K562 (cell line): ENCODE results near the gene DPF1. TPM values are rescaled to one million over a fixed set of nuclear protein-coding genes. Genes with fewer than 3 reads are reported as not detected.

Source experiments
- GABPB1 ChIP-seq: sonication (generic); formaldehyde crosslinking; IDR thresholded peaks from 2 replicates; pipeline ENCODE4 v1.8.0; 2022; ENCODE audit warnings: mild to moderate bottlenecking, missing genetic modification reagents
- GATAD2A ChIP-seq: fragments of 450-650 bp; IDR thresholded peaks from 2 replicates; pipeline ENCODE4 v1.6.1; 2017
- HDGF ChIP-seq: fragments of 450-650 bp; IDR thresholded peaks from 2 replicates; pipeline ENCODE4 v1.6.1; 2016
- HOXB6 ChIP-seq: fragments of 250-450 bp; sonication (Bioruptor Pico); IDR thresholded peaks from 2 replicates; pipeline ENCODE4 v1.5.1; 2022; ENCODE audit warnings: mild to moderate bottlenecking, borderline replicate concordance
- MCM2 ChIP-seq: fragments of 450-650 bp; IDR thresholded peaks from 2 replicates; pipeline ENCODE4 v1.6.1; 2017; ENCODE audit warnings: low read depth, mild to moderate bottlenecking
- MYC ChIP-seq, 2 experiments: fragments of 250-450 bp in 1 of 2; sonication (Bioruptor Pico) in 1 of 2; IDR thresholded peaks; 2 replicates each; pipeline versions ENCODE4 v1.5.1 to v1.6.1; 2012 to 2021; ENCODE audit warnings: low read depth in 2 of 2, borderline replicate concordance in 1 of 2, improper control_type of control experiment in 1 of 2, low read length in 1 of 2, mild to moderate bottlenecking in 1 of 2, moderate library complexity in 1 of 2
- NR2F6 ChIP-seq: fragments of 450-650 bp; formaldehyde crosslinking; IDR thresholded peaks from 2 replicates; pipeline ENCODE4 v1.4.0; 2020; ENCODE audit warnings: mild to moderate bottlenecking
- POLR3G ChIP-seq: IDR thresholded peaks from 2 replicates; pipeline ENCODE4 v1.6.1; 2011; ENCODE audit not compliant: insufficient read length, insufficient replicate concordance; ENCODE audit errors: extremely low read depth
- RBM14 ChIP-seq: fragments of 200-400 bp; formaldehyde crosslinking; IDR thresholded peaks from 2 replicates; pipeline ENCODE4 v1.6.1; 2018; ENCODE audit warnings: low read depth, mild to moderate bottlenecking, low read length, moderate library complexity, borderline replicate concordance; ENCODE audit not compliant: insufficient read depth
- SPI1 ChIP-seq: IDR thresholded peaks from 2 replicates; pipeline ENCODE4 v1.6.1; 2011; ENCODE audit warnings: low read depth, low read length, control low read depth, borderline replicate concordance
- STAG1 ChIP-seq: sonication (generic); formaldehyde crosslinking; IDR thresholded peaks from 2 replicates; pipeline ENCODE4 v1.5.0; 2020; ENCODE audit warnings: missing genetic modification reagents, borderline replicate concordance
- TCF3 ChIP-seq: sonication (generic); formaldehyde crosslinking; IDR thresholded peaks from 2 replicates; pipeline ENCODE4 v1.4.0; 2020; ENCODE audit warnings: mild to moderate bottlenecking, missing genetic modification reagents
- TFAM ChIP-seq: fragments of 250-450 bp; sonication (Bioruptor Pico); conservative IDR thresholded peaks from 2 replicates; pipeline ENCODE4 v1.5.0; 2021; ENCODE audit warnings: mild to moderate bottlenecking, moderate library complexity
- TOE1 ChIP-seq, 2 experiments: fragments of 450-650 bp in 1 of 2; sonication (generic) in 1 of 2; formaldehyde crosslinking in 1 of 2; IDR thresholded peaks; 2 replicates each; pipeline versions ENCODE4 v1.7.1 to v1.8.0; 2016 to 2022; ENCODE audit warnings: borderline replicate concordance in 2 of 2, mild to moderate bottlenecking in 2 of 2, antibody characterized with exemption in 1 of 2, inconsistent platforms in 1 of 2, low read depth in 1 of 2, missing genetic modification reagents in 1 of 2, moderate library complexity in 1 of 2
- ZNF431 ChIP-seq: sonication (generic); formaldehyde crosslinking; IDR thresholded peaks from 2 replicates; pipeline ENCODE4 v1.8.0; 2022; ENCODE audit warnings: mild to moderate bottlenecking, missing genetic modification reagents
- polyA plus RNA-seq, 8 experiments: library from polyadenylated mRNA; depleted of rRNA in 4 of 8; stranded (reverse) in 5 of 8; unstranded in 3 of 8; fragments of >200 nt; fragmentation: Nextera tagmentation in 2 of 8; fragmentation: Illumina TruSeq in 1 of 8; extraction: Ambion mirVana in 2 of 8; extraction: Trizol in 1 of 8; gene quantifications; 2 replicates each; pipeline versions ENCODE4 v1.2.1 to v1.2.3, GENCODE V29; 2011 to 2014; ENCODE audit warnings: inconsistent platforms in 1 of 8, missing spikeins in 1 of 8
- total RNA-seq, 7 experiments: library from RNA; depleted of rRNA in 6 of 7; stranded (reverse); fragments of >200 nt in 6 of 7; fragmentation: Illumina TruSeq in 2 of 7; extraction: Trizol in 2 of 7; gene quantifications; 2 replicates each; pipeline versions ENCODE4 v1.2.1 to v1.2.3, GENCODE V29; 2011 to 2021; ENCODE audit warnings: low replicate concordance in 1 of 7
- TF ChIP-seq, protein P1 (sequence below): sonication (generic); formaldehyde crosslinking; IDR thresholded peaks from 2 replicates; pipeline ENCODE4 v1.8.0; 2022; ENCODE audit warnings: missing genetic modification reagents, mild to moderate bottlenecking, moderate library complexity, borderline replicate concordance
- TF ChIP-seq, protein P2 (sequence below): fragments of 150-350 bp; conservative IDR thresholded peaks from 2 replicates; pipeline ENCODE4 v1.6.1; 2014; ENCODE audit warnings: low read length
- TF ChIP-seq, protein P3 (sequence below), 3 experiments: IDR thresholded peaks in 2 of 3; conservative IDR thresholded peaks in 1 of 3; 2 replicates each; pipeline ENCODE4 v1.5.1; 2011 to 2012; ENCODE audit warnings: low read length in 3 of 3, mild to moderate bottlenecking in 3 of 3, control low read depth in 2 of 3, improper control_type of control experiment in 1 of 3, inconsistent platforms in 1 of 3, low read depth in 1 of 3, mixed read lengths in 1 of 3, moderate library complexity in 1 of 3; ENCODE audit not compliant: insufficient read depth in 2 of 3
- TF ChIP-seq, protein P4 (sequence below): sonication (generic); formaldehyde crosslinking; IDR thresholded peaks from 2 replicates; pipeline ENCODE4 v1.8.1; 2023; ENCODE audit warnings: mild to moderate bottlenecking, missing genetic modification reagents

DPF1 gene
- total and polyA plus RNA-seq, 9 of the 15 experiments (the other 6 are each of a cell fraction or from before 2014, with no cell fraction given): 0.10 to 5.7 (median 3.1) TPM

DNA sequence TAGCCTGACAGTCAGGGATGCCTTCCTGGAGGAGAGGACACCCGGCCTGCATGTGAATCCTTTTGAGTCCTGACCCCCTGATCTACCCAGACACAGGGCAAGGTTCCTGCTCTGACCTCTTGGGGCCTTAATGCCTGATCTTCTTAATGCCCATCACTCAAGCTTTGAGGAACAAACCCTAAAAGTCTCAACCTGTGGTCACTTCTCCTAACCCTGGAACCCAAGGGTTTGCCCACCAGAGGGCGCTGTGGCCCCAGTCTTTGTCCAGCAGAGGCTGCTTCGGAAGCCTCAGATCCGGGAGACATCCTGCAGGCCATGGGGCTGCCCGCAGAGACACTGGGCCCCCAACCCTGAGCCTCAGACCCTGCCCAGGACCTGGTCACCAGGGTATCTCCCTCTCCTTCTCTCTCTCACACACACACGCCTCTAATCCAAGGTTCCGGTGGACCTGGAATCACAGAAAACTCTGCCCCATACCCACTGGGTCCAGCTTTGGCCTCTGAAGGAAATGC, 9.8 kb upstream of the DPF1 start (continued):
- TF ChIP-seq, protein P1, sequence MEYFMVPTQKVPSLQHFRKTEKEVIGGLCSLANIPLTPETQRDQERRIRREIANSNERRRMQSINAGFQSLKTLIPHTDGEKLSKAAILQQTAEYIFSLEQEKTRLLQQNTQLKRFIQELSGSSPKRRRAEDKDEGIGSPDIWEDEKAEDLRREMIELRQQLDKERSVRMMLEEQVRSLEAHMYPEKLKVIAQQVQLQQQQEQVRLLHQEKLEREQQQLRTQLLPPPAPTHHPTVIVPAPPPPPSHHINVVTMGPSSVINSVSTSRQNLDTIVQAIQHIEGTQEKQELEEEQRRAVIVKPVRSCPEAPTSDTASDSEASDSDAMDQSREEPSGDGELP (CRISPR knock-in tag): peak; percentile 27; the same call in 1 of the 2 replicates
- TF ChIP-seq, protein P2, sequence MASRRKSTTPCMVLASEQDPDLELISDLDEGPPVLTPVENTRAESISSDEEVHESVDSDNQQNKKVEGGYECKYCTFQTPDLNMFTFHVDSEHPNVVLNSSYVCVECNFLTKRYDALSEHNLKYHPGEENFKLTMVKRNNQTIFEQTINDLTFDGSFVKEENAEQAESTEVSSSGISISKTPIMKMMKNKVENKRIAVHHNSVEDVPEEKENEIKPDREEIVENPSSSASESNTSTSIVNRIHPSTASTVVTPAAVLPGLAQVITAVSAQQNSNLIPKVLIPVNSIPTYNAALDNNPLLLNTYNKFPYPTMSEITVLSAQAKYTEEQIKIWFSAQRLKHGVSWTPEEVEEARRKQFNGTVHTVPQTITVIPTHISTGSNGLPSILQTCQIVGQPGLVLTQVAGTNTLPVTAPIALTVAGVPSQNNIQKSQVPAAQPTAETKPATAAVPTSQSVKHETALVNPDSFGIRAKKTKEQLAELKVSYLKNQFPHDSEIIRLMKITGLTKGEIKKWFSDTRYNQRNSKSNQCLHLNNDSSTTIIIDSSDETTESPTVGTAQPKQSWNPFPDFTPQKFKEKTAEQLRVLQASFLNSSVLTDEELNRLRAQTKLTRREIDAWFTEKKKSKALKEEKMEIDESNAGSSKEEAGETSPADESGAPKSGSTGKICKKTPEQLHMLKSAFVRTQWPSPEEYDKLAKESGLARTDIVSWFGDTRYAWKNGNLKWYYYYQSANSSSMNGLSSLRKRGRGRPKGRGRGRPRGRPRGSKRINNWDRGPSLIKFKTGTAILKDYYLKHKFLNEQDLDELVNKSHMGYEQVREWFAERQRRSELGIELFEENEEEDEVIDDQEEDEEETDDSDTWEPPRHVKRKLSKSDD: no peak
- TF ChIP-seq RBM14 (no peak), TFAM (CRISPR knock-in tag) (no peak), POLR3G (no peak), HDGF (0 out of 2 replicates have a peak, but pooled peaks have one; percentile 52), MCM2 (no peak), ZNF431 (CRISPR knock-in tag) (no peak), GATAD2A (no peak), TCF3 (CRISPR knock-in tag) (no peak), MYC (IDR thresholded peaks at IDR 0.05; ENCODE audit: low read depth, low read length) (peak; percentile 26; the same call in 1 of the 2 replicates), MYC (CRISPR knock-in tag; IDR thresholded peaks at IDR 0.05; ENCODE audit: borderline replicate concordance, low read depth) (no peak), STAG1 (CRISPR knock-in tag) (peak; percentile 92), TOE1 (IDR thresholded peaks at IDR 0.05; ENCODE audit: borderline replicate concordance) (peak; percentile 49; the same call in 1 of the 2 replicates), TOE1 (CRISPR knock-in tag; IDR thresholded peaks at IDR 0.05; ENCODE audit: borderline replicate concordance, low read depth) (no peak), SPI1 (0 out of 2 replicates have a peak, but pooled peaks have one; percentile 15), HOXB6 (CRISPR knock-in tag) (no peak), NR2F6 (CRISPR knock-in tag) (no peak), GABPB1 (peak; percentile 29; the same call in 1 of the 2 replicates)
- TF ChIP-seq, protein P3, sequence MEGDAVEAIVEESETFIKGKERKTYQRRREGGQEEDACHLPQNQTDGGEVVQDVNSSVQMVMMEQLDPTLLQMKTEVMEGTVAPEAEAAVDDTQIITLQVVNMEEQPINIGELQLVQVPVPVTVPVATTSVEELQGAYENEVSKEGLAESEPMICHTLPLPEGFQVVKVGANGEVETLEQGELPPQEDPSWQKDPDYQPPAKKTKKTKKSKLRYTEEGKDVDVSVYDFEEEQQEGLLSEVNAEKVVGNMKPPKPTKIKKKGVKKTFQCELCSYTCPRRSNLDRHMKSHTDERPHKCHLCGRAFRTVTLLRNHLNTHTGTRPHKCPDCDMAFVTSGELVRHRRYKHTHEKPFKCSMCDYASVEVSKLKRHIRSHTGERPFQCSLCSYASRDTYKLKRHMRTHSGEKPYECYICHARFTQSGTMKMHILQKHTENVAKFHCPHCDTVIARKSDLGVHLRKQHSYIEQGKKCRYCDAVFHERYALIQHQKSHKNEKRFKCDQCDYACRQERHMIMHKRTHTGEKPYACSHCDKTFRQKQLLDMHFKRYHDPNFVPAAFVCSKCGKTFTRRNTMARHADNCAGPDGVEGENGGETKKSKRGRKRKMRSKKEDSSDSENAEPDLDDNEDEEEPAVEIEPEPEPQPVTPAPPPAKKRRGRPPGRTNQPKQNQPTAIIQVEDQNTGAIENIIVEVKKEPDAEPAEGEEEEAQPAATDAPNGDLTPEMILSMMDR (IDR thresholded peaks at IDR 0.05 in 2 of 3, conservative IDR thresholded peaks at IDR 0.05 in 1 of 3; ENCODE audit: insufficient read depth in 2 of 3, low read depth in 1 of 3, low read length in 3 of 3): peak; percentile 89 to 93 (median 90)
- TF ChIP-seq, protein P4, sequence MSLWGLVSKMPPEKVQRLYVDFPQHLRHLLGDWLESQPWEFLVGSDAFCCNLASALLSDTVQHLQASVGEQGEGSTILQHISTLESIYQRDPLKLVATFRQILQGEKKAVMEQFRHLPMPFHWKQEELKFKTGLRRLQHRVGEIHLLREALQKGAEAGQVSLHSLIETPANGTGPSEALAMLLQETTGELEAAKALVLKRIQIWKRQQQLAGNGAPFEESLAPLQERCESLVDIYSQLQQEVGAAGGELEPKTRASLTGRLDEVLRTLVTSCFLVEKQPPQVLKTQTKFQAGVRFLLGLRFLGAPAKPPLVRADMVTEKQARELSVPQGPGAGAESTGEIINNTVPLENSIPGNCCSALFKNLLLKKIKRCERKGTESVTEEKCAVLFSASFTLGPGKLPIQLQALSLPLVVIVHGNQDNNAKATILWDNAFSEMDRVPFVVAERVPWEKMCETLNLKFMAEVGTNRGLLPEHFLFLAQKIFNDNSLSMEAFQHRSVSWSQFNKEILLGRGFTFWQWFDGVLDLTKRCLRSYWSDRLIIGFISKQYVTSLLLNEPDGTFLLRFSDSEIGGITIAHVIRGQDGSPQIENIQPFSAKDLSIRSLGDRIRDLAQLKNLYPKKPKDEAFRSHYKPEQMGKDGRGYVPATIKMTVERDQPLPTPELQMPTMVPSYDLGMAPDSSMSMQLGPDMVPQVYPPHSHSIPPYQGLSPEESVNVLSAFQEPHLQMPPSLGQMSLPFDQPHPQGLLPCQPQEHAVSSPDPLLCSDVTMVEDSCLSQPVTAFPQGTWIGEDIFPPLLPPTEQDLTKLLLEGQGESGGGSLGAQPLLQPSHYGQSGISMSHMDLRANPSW: peak; percentile 64; the same call in 1 of the 2 replicates
